Kidney (tissue), 14 donors: ENCODE measurements around the gene PIK3R2. TPM values are rescaled to one million over a fixed set of nuclear protein-coding genes. Genes with fewer than 3 reads are reported as not detected.

Source experiments
- DNase-seq, 5 donors: peaks; one replicate each; pipeline ENCODE4 v3.0.0-alpha.2; 2013 to 2020
- FAIRE-seq: peaks from 2 replicates; lab custom pipeline; 2012; peaks lifted over from hg19 to GRCh38; lab: Jason Lieb, UNC
- H3K27ac ChIP-seq, 2 donors: one replicate each; pipeline ENCODE4 v1.7.0; 2013; ENCODE audit warnings: low read depth in 2 of 2, low read length in 2 of 2, inconsistent platforms in 1 of 2
- H3K27me3 ChIP-seq: one replicate; pipeline ENCODE4 v1.7.1; 2013; ENCODE audit warnings: low read length, inconsistent platforms; ENCODE audit not compliant: control insufficient read depth, insufficient read depth
- H3K36me3 ChIP-seq, 3 donors: one replicate each; pipeline versions ENCODE4 v1.7.0 to v1.7.1; 2013; ENCODE audit warnings: low read length in 3 of 3, control low read depth in 1 of 3, inconsistent platforms in 1 of 3; ENCODE audit not compliant: insufficient read depth in 3 of 3, control insufficient read depth in 2 of 3
- H3K4me1 ChIP-seq, 3 donors: one replicate each; pipeline versions ENCODE4 v1.7.0 to v1.7.1; 2013; ENCODE audit warnings: low read length in 3 of 3, inconsistent platforms in 1 of 3, low read depth in 1 of 3; ENCODE audit not compliant: control insufficient read depth in 2 of 3, insufficient read depth in 2 of 3
- H3K4me3 ChIP-seq, 3 donors: one replicate each; pipeline versions ENCODE4 v1.7.0 to v1.8.1; 2013; ENCODE audit warnings: low read length in 3 of 3, control low read depth in 1 of 3, inconsistent platforms in 1 of 3
- H3K9ac ChIP-seq, 3 donors: one replicate each; pipeline versions ENCODE4 v1.7.0 to v1.7.1; 2013; ENCODE audit warnings: low read length in 3 of 3, control low read depth in 1 of 3, inconsistent platforms in 1 of 3
- H3K9me3 ChIP-seq, 3 donors: one replicate each; pipeline versions ENCODE4 v1.7.0 to v1.7.1; 2013; ENCODE audit warnings: low read length in 3 of 3, control low read depth in 1 of 3, inconsistent platforms in 1 of 3; ENCODE audit not compliant: control insufficient read depth in 2 of 3, insufficient read depth in 1 of 3
- CTCF ChIP-seq: IDR thresholded peaks from 3 replicates; pipeline ENCODE4 v1.5.1; 2012; ENCODE audit warnings: mild to moderate bottlenecking, moderate library complexity, borderline replicate concordance; ENCODE audit not compliant: insufficient read depth; ENCODE audit errors: extremely low read depth
- intact Hi-C: fragments of 100-400 bp; cut with DNase I; formaldehyde crosslinking; loops from one replicate; pipeline ENCODE4 v1.11.1; 2022
- polyA plus RNA-seq: library from polyadenylated mRNA; stranded (reverse); fragments of 350-450 nt; fragmentation: Illumina TruSeq; extraction: RNeasy Lipid Tissue Mini Kit (QIAGEN cat#74804); gene quantifications from one replicate; pipeline ENCODE4 v1.2.3, GENCODE V29; 2014; ENCODE audit warnings: low read depth, low replicate concordance; ENCODE audit not compliant: insufficient read depth
- total RNA-seq: library from RNA; stranded (reverse); fragmentation: NEBNext Ultra II Directional; extraction: Animal tissue kit (Norgen Biotek cat#: 25700); gene quantifications from one replicate; pipeline ENCODE4 v1.2.1, GENCODE V29; 2021
- donor health status: control.
- donor health status: control.
- donor health status: control.
- donor health status: control.
- donor health status: control.
- donor health status: DM: yes; HTN: yes; CAD: no.
- donor health status: Normal renal cell carcinoma (clear cell type).

PIK3R2 gene
- total and polyA plus RNA-seq, 2 donors from 2014 or later: 10.1 to 29.6 TPM

GRCh38 chr19:18137657-18138339 is 15.2 kb upstream of the PIK3R2 start:
- peaks cover 0 to 26% (median 7%) of the 10 kb centered on the region in 3 donors for H3K36me3 ChIP-seq
- intact Hi-C loops: no loop called here
- DNase-seq: no peak
- no peaks in the 10 kb centered on the region for H3K27me3 ChIP-seq
- H3K27ac ChIP-seq: no peak overlapping the region
- FAIRE-seq: no peak
- H3K4me3 ChIP-seq: no peak overlapping the region
- TF ChIP-seq CTCF: no peak
- peaks cover 0 to 11% (median 4%) of the 10 kb centered on the region in 3 donors for H3K4me1 ChIP-seq
- H3K9me3 ChIP-seq: no peaks in the 10 kb centered on the region
- no peak overlapping the region for H3K9ac ChIP-seq

- Histone ChIP-seq H3K36me3 (peaks cover 2 to 37% (median 13%) of the 10 kb centered on the region in 3 donors), H3K9ac (no peak overlapping the region), H3K27ac (no peak overlapping the region), H3K9me3 (no peaks in the 10 kb centered on the region), H3K4me1 (peaks cover 0 to 9% (median 3%) of the 10 kb centered on the region in 3 donors), H3K27me3 (no peaks in the 10 kb centered on the region), H3K4me3 (no peak overlapping the region)
- DNase-seq: no peak
- intact Hi-C loops: no loop called here
- TF ChIP-seq CTCF: no peak
- FAIRE-seq: no peak
Measured at GRCh38 chr19:18140473-18140872, 12.5 kb upstream of the PIK3R2 start.

GRCh38 chr19:18141031-18141430 is 11.9 kb upstream of the PIK3R2 start:
- peaks cover 2 to 41% (median 14%) of the 10 kb centered on the region in 3 donors for H3K36me3 ChIP-seq
- no peaks in the 10 kb centered on the region for H3K9me3 ChIP-seq
- no peak overlapping the region for H3K9ac ChIP-seq
- H3K4me3 ChIP-seq: no peak overlapping the region
- no peak overlapping the region for H3K27ac ChIP-seq
- no peak for TF ChIP-seq CTCF
- FAIRE-seq (no peak), DNase-seq (no peak)
- H3K27me3 ChIP-seq: no peaks in the 10 kb centered on the region
- intact Hi-C loops: no loop called here
- peaks cover 0 to 3% (median 0%) of the 10 kb centered on the region in 3 donors for H3K4me1 ChIP-seq
